ENCODE data around the gene ZNF343.
"Not testable (repeated sequence)": the region's sequence is repeated elsewhere in the genome, so short reads cannot be mapped to it uniquely, and the experiment has no call there.

ZNF343 gene

DNA sequence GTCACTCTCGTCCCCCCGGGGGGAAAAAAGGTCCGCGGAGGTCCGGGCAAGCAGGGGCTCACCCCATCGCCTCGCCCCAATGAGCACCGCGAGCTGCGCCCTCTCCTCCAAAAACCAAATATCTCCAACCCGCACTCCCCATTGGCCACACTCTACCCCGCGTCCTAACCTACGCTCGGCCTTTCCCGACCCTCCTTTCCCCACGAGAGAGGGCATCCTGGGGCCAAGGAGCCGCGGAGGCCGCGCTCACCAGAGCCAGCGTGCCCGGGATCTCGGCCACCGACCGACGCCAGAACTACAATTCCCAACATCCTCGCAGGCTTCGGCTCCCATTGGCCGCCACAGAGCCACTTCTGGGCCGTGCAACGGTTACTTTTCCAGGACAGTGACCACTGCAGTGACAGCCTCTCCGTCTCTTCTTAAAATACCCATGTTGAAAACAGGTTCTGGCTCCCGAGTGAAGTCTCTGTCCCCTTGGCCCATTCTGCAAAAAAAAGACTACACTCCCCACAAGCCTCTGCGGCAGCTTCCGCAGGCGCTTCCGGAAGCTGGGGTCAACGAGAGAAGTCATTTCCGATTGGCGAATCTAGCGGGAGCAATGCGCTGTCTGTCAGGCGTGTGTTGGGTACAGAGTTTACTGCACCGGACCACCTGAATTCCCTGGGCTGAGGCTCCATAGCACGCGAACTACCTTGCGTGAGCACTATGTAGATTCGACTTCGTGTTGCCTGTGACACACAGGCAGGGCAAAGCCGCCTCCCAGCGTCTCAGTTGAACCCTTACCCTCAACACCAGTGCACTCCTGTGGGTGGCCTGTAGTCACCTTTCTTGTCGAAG lies at the start of gene ZNF343:
Gene ZNF343 (minus strand): TSS at position 285 of the 837 bp plus-strand sequence. CDS start 15,020 bp downstream, outside the sequence.
- peak; percentile 75 for DNase-seq

DNA sequence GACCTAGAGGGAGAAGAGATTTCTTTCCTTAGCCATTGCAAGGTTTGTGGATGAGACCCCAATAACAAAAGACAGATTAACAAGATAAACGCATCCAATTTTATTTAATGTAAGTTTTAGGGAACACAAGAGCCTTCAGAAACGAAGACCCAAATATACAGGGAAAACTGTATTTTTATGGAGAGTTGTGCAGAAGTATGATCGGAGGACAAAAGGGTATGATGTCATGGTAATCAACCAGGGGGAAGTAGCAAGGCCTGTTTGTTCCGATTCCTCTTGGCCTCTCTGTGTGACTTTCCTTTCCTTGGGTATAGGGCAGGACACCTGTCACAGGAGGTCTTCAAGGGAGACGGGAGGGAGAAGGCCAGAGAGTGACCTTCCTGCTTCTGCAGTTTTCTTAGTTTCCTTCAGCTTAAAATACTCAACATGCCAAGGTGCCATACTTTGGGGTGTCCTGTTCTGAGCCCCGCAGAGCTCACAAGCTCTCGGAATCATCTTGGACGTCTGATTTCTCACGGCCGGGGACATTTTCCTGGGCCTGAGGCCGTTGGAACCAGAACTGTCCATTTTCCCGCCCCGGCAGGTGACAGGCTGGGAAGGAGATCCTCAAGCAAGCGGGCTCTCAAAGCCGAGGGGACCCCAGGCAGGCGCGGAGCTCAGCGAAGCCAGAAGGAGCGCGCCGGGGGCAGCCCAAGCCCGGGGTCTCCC lies 49.3 kb upstream of the ZNF343 start:
- no peak for DNase-seq

DNA sequence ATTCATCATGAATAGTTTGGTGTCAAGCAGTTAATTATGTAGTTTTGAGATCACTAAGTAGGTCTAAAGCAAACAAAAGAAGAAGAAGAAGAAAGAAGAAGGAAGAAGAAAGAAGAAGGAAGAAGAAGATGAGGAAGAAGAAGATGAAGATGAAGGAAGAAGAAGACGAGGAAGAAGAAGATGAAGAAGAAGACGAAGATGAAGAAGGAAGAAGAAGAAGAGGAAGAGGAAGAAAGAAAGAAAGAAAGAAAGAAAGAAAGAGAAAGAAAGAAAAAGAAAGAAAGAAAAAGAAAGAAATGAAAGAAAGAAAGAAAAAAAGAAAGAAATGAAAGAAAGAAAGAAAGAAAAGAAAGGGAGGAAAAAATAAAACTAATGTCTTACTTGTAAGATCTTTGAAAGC lies 36.9 kb upstream of the ZNF343 start:
- DNase-seq = no peak

DNA sequence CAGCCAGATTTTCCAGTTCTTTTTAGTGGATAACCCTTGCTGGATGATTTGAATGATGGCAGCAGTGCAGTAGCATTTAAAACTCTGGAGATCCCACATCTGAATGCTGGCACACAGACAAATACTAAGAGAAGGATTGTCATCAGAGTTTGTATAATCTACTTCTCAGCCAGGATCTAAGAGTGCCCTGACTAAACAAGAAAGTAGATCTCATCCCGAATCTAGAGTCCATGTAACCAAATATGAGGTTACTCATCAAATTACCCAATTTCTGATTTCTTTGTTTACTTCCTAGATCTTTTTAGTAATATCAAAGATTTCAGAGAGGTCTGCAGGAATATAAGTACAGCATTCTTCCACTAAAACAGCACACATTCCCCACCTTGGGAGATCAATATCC lies 35.5 kb upstream of the ZNF343 start:
- DNase-seq = no peak

DNA sequence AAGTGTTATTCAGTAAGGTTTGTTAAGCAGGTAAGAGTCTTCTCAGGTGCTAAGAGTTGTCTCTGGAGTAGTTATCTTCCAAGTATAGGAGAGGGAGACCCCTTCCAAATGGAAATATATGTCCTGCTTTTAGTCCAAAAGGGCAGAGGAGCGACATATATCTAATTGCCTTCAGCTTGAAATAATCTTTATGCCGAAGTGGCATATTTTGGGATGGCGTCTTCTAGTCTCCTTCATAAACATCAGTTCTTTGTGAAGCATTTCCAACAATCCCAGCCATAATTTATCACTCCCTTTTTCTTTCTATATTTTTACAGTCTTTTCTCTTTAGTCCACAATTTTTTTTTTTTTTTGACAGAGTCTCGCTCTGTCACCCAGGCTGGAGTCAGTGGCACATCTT lies 33.6 kb upstream of the ZNF343 start:
- DNase-seq = no peak

DNA sequence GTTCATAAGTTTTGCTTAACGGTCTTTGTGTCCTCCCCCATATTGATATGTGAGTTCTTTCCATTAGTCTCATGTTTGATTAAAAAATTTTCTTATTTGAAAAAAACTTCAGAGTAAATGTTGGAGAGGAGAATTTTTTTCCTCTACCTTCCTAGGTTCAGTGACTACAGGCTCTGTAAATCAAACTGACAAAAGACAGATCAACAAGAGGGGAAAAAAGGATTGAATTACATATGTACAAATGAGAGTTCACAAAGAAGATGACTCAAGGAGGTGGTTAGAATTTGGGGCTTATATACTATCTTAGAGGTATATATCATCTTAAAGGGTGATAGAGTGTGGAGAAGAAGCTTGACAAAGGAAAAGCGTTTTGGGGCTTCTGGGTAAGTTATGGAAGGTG lies 33.2 kb upstream of the ZNF343 start:
- no peak for DNase-seq

DNA sequence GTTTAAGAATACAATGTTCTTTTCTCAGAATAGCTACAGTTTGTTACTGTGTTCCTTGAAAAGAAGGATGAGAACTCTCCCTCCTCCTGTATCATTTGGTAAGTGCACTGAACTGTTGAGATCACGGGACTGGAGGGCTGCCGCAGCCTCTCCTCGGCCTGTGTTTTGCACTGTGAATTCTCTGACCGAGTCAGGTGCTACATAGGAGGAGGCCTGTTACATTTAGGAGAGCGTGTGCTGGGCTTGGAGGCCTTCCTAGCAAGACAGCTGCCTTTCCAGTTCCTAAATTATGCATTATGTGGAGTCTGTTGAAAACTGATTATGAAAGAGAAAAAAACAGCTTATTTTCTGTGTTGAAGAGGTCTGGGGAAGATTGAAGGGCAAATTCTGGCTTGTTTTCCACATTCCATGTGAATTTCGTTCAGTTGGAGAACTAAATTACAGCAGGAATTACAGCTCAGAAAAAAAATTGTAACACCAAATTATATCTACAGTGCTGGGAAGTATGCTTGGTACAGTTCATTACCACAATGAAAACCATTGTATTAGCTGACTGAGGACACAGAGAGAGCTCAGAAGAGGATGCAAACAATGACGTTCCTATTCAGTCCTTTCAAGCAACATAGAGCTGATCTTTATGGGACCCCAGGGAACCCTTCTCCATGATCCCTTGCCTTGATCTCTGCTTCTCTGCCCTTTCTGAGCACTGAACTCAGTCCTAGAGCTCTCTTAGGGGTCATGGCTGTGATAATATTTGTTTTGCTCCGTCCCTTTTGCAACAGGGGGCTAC lies 30.4 kb upstream of the ZNF343 start:
- DNase-seq = no peak

DNA sequence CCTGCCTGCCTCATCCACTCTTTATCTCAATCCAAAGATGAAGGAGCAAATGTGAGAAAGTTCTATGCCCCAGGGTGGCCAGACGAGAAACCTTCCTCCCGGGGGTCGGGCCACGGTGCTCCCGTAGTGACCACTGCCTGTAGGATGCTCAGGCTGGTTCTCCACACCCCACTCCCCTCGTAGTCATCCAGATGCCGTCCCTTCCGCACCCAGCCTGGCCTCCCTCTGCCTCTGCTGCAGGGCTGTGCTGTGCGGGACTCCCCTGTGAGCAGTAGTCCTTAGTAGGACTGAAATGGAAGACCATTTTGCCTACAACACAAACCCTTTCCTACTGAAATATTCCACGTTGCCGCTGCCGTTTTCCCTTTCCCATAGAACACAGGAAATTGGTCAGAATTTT lies 29.6 kb upstream of the ZNF343 start:
- DNase-seq = no peak

DNA sequence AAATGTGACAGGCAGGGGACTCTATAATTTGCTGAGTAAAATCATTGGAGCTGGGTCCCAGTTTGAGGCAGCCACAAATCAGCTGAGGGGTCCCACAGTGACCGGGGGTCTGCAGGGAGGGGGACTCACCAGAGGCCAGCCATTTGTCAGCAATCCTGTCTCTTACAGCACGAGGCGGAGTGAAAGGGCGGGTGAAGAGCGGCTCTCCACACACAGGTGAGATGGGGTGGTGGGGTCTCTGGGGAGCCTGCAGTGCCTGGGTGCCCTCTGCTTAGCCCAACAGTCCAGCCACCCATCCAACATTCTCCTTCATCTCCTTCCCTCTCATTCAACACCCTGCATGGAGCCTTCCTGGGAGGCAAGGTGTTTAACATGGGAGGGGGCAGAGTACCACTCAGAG lies 28.4 kb upstream of the ZNF343 start:
- DNase-seq = no peak

DNA sequence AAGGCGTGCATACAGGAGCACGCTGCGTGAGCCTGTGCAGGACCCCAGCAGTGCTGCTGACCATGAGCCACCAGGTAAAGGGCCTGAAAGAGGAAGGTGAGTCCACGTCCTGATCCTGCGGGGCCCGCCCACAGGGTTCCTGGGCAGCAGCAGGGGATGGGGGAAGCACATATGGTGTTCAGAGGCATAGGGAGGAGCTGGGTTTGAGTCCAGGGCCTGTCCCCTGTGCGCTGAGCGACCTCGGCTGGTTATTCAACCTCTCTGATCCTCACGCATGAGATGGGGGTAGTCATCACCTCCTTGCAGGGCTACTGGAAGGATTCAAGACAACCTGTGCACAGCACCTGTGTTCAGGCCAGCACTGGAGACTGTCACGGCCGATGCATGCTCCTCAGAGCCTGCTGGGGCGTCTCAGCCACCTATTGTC lies 27.9 kb upstream of the ZNF343 start, which contains the start of gene TMC2:
Gene TMC2 (plus strand): TSS at position 14 of the 427 bp plus-strand sequence. CDS start 49 bp downstream, at position 63.
- DNase-seq = no peak

DNA sequence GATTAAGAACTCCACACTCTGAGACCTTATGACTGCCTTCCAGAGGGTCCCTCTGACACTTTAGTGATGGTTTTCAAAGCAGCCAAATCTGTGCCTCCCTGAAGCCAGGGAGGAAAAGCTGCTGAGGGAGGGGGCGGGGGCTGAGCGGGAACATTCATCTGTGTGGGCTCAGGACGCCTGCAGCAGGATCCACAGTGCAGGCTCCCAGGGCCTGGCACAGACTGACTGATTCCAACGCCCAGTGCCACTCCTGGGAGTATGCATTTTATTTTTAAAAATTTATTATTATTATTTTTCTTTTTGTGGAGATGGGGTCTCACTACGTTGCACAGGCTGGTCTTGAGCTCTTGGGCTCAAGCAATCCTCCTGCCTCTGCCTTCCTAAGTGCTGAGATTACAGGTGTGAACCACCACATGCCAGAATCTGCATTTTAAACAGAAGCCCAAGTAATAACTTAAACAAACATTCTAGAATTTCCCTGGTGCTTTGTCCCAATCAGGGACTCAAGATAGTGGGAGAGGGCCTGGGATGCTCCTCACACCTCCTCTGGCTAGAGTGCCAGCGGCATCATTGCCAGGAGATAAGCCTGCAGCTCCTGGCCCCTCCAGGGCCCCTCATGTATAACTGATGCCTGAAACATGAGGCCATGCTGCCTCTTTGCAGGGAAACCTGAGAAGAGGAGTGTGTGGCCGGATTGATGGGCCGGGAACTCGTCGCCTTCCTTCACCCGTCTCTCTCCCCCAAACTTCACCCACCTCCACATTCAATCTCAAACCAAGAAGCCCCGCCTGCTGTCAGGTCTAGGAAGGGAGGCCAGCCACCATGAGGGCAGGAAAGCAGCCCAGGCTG lies 27.2 kb upstream of the ZNF343 start:
- DNase-seq = no peak

DNA sequence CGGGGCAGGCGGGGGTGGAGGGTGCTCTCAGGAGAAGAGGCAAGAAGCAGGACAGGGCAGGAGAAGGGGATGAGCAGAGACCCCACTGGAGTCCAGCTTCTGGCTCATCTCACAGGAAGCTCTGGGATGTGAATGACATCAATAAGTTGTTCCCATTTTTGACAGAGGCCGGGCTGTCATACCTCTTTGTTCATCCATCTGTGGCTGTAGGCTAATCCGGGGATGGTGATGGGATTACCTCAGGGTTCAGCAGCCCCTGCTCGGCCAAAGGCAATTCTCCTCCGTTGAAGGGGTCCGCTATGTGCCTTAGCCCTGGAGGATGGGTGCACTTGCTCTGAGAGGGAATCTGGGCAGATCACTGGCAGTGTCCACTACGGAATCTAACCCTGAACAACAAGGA lies 24.4 kb upstream of the ZNF343 start:
- no peak for DNase-seq

DNA sequence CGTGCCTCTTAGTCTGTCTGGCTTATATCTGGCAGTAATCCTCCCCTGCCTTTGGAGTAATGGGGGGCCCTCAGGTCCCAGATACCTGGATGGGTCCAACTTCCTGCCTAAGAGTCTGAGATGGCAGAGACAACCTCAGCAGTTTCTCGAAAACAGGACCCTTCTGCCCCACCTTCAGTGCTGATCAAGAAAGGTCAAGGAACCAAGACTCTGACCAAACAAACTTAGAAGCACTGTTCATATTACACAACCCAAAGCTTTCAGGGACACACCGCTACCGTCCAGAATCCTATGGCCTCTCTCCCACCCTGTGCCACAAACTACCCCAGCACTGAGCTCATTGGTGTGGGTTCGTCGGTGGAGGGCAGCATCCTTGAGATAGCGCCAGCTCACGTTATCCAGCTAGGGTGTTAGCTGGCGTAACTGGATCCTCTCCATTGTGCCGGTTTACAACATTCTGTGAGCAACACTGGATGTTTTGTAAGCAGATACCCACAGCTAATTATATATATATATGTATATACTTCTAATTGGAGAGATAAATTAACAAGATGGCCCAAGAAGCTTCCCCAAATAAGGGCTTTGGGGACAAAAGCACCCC lies 20.1 kb upstream of the ZNF343 start:
- DNase-seq = no peak

DNA sequence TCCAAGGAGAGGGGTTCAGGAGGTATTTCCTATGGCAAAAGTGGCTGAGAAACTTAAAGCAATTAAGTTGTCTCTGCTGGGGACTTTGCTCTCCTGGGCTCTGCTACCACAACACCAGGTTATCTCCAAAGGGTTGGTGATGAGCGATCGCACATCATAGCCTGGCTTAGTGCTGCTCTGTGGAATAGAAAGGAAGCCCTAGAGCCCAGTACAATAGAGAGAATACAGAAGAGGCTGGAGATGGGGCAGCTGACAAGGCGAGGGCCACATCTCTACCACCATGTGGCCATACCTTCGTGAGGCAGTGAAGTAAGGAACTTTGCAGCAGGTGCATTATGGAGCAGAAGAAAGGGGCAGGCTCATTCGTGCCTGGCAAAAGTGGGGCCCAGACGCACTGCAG lies 19.0 kb upstream of the ZNF343 start:
- no peak for DNase-seq

DNA sequence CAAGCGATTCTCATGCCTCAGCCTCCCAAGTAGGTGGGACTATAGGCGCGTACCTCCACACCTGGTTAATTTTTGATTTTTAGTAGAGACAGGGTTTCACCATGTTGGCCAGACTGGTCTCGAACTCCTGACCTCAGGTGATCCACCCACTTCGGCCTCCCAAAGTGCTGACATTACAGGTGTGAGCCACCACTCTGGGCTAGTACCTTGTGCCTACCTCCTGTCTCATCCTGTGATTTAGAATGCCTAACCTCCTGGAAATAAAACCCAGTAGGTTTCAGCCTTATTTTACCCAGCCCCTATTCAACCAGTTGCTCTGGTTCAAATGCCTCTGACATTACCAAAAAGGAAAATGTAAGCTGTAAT lies 17.5 kb upstream of the ZNF343 start:
- not testable (repeated sequence) for DNase-seq

DNA sequence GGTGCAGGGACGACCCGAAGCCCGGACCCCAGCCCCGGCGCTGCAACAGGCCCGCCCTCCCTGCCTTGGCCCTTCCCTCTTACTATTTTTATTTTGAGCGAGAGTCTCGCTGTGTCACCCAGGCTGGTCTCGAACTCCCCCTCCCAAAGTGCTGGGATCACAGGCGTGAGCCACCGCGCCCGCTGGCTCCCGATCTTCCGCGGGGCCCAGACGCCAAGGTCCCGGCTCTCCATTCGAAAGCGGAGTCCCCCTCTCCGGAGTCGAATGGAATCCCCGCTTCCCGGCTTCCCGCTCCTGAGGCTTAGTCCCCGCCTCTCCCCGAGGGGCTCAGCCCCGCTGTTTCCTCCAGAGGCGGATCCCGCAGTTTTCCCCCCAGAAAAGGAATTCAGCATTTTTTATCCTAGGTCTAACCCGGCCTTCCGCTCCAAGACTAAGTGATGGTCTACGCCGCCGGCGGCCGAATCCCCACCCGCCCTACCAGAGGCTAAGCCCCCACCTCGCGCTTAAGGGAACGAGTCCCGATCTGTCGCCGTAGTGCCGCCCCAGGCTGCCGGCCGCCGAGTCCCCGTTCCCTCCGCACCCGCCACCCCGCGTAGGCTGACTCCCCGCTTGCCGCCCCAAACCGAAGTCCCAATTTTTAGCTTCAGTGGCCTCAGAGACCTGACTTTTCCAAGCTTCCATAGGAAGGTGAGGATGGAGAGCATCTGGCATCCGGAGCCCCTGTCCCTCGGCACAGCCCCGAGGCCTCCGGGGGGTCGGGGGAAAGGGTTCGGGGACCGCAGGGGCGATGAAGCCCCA lies 16.2 kb upstream of the ZNF343 start:
- peak; percentile 67 for DNase-seq

DNA sequence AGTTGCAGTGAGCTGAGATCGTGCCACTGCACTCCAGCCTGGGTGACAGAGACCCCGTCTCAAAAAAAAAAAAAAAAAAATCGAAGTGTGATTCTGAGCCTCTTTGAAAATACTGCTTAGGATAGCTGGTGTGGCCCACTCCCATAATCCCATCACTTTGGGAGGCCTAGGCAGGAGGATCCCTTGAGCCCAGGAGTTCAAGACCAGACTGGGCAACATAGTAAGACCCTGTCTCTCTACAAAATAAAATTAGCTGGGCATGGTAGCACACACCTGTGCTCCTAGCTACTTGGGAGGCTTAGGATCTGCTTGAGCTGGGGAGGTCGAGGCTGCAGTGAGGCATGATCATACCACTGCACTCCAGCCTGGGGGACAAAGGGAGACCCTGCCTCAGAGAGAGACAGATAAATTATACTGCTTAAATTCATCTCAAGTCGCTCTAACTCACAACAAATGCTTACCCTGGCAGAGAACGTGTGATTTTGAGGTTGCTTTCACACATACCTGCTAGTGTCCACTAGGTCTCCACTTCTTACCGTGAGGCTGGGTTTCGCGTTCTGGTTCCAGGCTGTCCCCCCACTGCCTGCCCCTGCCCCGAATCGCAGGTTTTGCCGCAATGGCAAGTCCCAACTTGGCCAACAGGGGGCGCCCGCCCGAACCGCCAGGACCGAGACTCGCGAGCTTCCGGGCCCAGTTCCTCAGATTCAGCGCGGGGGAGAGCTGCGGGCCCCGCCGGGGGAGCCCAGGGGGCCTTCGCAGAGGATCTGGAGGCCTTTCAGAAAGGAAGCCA lies 15.4 kb upstream of the ZNF343 start:
- DNase-seq = peak; percentile 71

DNA sequence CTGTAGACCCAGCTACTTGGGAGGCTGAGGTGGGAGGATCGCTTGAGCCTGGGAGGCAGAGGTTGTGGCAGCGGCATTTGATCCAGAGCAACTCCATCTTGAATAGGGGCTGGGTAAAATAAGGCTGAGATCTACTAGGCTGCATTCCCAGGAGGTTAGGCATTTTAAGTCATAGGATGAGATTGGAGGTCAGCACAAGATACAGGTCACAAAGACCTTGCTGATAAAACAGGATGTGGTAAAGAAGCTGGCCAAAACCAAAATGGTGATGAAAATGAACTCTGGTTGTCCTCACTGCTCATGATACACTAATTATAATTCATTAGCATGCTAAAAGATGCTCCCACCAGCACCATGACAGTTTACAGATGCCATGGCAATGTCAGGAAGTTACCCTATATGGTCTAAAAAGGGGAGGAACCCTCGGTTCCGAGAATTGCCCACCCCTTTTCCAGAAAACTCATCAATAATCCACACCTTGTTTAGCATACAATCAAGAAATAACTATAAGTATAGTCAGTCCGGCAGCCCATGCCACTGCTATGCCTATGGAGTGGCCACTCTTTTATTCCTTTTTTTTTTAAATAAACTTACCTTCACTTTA lies 14.2 kb upstream of the ZNF343 start:
- DNase-seq = not testable (repeated sequence)

DNA sequence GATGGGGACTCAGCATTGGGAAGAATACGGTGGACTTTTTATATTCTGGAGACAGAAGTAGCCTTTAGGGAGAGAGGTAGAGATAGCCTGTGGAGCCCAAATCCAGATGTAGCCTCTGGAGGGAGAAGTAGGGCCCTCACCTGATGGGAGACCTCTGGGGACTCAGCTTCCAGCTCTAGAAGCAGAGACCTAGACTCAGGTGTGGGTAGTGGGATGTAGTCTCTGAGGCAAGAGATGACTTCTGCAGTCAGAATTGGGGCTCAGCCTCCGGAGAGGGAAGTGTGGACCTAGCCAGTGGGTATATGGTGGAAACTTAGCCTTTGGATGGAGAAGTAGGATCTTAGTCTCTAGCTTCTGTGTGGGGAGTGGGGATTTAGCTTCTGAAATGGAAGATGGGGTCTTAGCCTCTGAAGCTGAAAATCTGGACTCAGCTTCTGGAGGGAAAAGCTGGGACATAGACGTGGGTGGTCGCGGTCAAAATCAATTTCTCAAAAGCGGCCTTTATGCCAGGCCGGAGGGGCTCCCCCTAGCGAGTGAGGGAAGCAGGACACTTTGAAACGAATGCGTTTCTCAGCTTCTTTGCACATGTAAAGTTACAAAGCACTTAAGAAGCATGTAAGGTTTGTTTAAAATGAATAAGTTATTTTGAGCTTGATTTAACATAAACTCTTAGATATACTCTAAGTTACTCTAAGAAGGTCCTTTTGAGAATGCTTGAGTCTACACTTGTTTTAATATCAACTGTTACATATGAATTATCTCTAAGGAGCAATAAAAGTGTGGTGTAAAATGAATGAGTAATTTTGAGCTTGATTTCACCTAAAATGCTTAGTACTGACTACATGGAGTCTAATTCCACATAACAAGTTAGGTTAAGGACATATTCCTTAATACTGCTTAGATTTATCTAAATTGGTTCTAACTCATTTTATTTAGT lies 12.9 kb upstream of the ZNF343 start:
- peak; percentile 2 for DNase-seq

Measured in NCI-H1105 treated with DMSO at 0.1 percent for 48 hours (cell line).